HEK293T (cell line): ENCODE measurements around the gene ADTRP.

Source experiments
- CTCF ChIA-PET: fragments of 350-600 bp; formaldehyde crosslinking; extraction: SDS; loops from one replicate; lab custom pipeline; 2021; ENCODE audit warnings: antibody characterized with exemption, inconsistent platforms; lab: Yijun Ruan, JAX
- POLR2A ChIA-PET: fragments of 350-600 bp; formaldehyde crosslinking; extraction: SDS; loops from one replicate; lab custom pipeline; 2020; ENCODE audit warnings: antibody characterized with exemption, inconsistent platforms; lab: Yijun Ruan, JAX
- DNase-seq: peaks from one replicate; pipeline ENCODE4 v3.0.0; 2012; ENCODE audit warnings: mixed read lengths; ENCODE audit errors: extremely low spot score
- ARNT ChIP-seq: fragments of 450-650 bp; IDR thresholded peaks from 2 replicates; pipeline ENCODE4 v1.6.1; 2017; ENCODE audit warnings: mild to moderate bottlenecking
- BHLHE40 ChIP-seq: fragments of 450-650 bp; IDR thresholded peaks from 2 replicates; pipeline ENCODE4 v1.6.1; 2016; ENCODE audit warnings: mild to moderate bottlenecking, moderate library complexity, borderline replicate concordance
- CTBP1 ChIP-seq: fragments of 450-650 bp; IDR thresholded peaks from 2 replicates; pipeline ENCODE4 v1.6.1; 2016; ENCODE audit warnings: borderline replicate concordance
- ELF4 ChIP-seq: fragments of 450-650 bp; IDR thresholded peaks from 2 replicates; pipeline ENCODE4 v1.6.1; 2017; ENCODE audit warnings: antibody characterized with exemption
- FOXA1 ChIP-seq: fragments of 450-650 bp; IDR thresholded peaks from 2 replicates; pipeline ENCODE4 v1.6.1; 2016; ENCODE audit warnings: mild to moderate bottlenecking
- FOXK2 ChIP-seq: fragments of 450-650 bp; IDR thresholded peaks from 2 replicates; pipeline ENCODE4 v1.6.1; 2016; ENCODE audit warnings: mild to moderate bottlenecking
- FOXM1 ChIP-seq: fragments of 450-650 bp; IDR thresholded peaks from 2 replicates; pipeline ENCODE4 v1.6.1; 2017; ENCODE audit warnings: mild to moderate bottlenecking, borderline replicate concordance
- HDGF ChIP-seq: fragments of 450-650 bp; IDR thresholded peaks from 2 replicates; pipeline ENCODE4 v1.6.1; 2017; ENCODE audit warnings: antibody characterized with exemption, borderline replicate concordance
- L3MBTL2 ChIP-seq: fragments of 450-650 bp; conservative IDR thresholded peaks from 2 replicates; pipeline ENCODE4 v1.6.1; 2016; ENCODE audit warnings: mild to moderate bottlenecking
- LEF1 ChIP-seq: fragments of 450-650 bp; IDR thresholded peaks from 2 replicates; pipeline ENCODE4 v1.6.1; 2017; ENCODE audit warnings: mild to moderate bottlenecking, borderline replicate concordance
- NFRKB ChIP-seq: fragments of 450-650 bp; IDR thresholded peaks from 2 replicates; pipeline ENCODE4 v1.6.1; 2016; ENCODE audit warnings: mild to moderate bottlenecking, moderate library complexity
- SP1 ChIP-seq: fragments of 450-650 bp; IDR thresholded peaks from 2 replicates; pipeline ENCODE4 v1.6.1; 2017
- SUZ12 ChIP-seq: fragments of 450-650 bp; IDR thresholded peaks from 2 replicates; pipeline ENCODE4 v1.6.1; 2016; ENCODE audit warnings: mild to moderate bottlenecking
- TARDBP ChIP-seq: fragments of 450-650 bp; IDR thresholded peaks from 2 replicates; pipeline ENCODE4 v1.6.1; 2016
- ZNF384 ChIP-seq: fragments of 450-650 bp; IDR thresholded peaks from 2 replicates; pipeline ENCODE4 v1.6.1; 2016
- TF ChIP-seq, protein P1 (sequence below): fragments of 450-650 bp; IDR thresholded peaks from 2 replicates; pipeline ENCODE4 v1.6.1; 2016

Gene ADTRP

GRCh38 chr6:11756726-11757125, 21.9 kb downstream of the ADTRP start:
- no peak for DNase-seq
- ChIA-PET CTCF (no interaction called here), POLR2A (no interaction called here)
- no peak for TF ChIP-seq BHLHE40
- TF ChIP-seq SP1, result no peak
- TF ChIP-seq FOXM1, result no peak
- TF ChIP-seq ZNF384, result no peak
- no peak for TF ChIP-seq TARDBP
- no peak for TF ChIP-seq ELF4
- no peak for TF ChIP-seq LEF1
- TF ChIP-seq HDGF, result no peak
- TF ChIP-seq ARNT, result no peak
- TF ChIP-seq CTBP1, result no peak
- no peak for TF ChIP-seq FOXA1
- no peak for TF ChIP-seq NFRKB
- TF ChIP-seq L3MBTL2, result no peak
- no peak for TF ChIP-seq SUZ12

DNA sequence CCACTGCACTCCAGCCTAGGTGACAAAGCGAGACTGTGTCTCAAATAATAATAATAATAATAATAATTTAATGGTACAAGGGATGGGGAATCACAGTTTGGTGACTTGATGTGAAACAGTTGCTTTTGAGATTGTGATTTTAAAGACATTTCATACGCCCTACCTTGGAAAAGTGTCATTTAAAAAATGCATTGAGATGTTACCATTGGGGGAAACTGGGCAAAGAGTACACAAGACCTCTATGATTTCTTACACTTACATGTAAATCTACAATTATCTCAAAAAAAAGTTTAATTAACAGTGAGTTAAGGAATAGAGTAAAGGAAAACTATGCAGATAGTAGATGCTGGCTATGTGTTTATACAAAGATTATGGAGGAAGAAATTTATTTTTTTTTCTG, 22.3 kb downstream of the ADTRP start:
- POLR2A ChIA-PET, result no interaction called here
- no peak for TF ChIP-seq LEF1
- no peak for TF ChIP-seq FOXM1
- no peak for TF ChIP-seq BHLHE40
- DNase-seq, result no peak
- CTCF ChIA-PET, result no interaction called here

GRCh38 chr6:11755725-11756124, 22.9 kb downstream of the ADTRP start:
- POLR2A ChIA-PET, result no interaction called here
- CTCF ChIA-PET, result no interaction called here
- TF ChIP-seq SP1, result no peak
- TF ChIP-seq ELF4, result no peak
- TF ChIP-seq CTBP1, result no peak
- no peak for TF ChIP-seq FOXA1
- TF ChIP-seq ARNT, result no peak
- no peak for TF ChIP-seq SUZ12
- TF ChIP-seq HDGF, result no peak
- TF ChIP-seq FOXM1, result no peak
- no peak for TF ChIP-seq L3MBTL2
- TF ChIP-seq TARDBP, result no peak
- TF ChIP-seq LEF1, result no peak
- no peak for TF ChIP-seq BHLHE40
- TF ChIP-seq ZNF384, result no peak
- no peak for TF ChIP-seq FOXK2
- TF ChIP-seq, protein P1, sequence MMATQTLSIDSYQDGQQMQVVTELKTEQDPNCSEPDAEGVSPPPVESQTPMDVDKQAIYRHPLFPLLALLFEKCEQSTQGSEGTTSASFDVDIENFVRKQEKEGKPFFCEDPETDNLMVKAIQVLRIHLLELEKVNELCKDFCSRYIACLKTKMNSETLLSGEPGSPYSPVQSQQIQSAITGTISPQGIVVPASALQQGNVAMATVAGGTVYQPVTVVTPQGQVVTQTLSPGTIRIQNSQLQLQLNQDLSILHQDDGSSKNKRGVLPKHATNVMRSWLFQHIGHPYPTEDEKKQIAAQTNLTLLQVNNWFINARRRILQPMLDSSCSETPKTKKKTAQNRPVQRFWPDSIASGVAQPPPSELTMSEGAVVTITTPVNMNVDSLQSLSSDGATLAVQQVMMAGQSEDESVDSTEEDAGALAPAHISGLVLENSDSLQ, result no peak
- no peak for TF ChIP-seq NFRKB
- no peak for DNase-seq

DNA sequence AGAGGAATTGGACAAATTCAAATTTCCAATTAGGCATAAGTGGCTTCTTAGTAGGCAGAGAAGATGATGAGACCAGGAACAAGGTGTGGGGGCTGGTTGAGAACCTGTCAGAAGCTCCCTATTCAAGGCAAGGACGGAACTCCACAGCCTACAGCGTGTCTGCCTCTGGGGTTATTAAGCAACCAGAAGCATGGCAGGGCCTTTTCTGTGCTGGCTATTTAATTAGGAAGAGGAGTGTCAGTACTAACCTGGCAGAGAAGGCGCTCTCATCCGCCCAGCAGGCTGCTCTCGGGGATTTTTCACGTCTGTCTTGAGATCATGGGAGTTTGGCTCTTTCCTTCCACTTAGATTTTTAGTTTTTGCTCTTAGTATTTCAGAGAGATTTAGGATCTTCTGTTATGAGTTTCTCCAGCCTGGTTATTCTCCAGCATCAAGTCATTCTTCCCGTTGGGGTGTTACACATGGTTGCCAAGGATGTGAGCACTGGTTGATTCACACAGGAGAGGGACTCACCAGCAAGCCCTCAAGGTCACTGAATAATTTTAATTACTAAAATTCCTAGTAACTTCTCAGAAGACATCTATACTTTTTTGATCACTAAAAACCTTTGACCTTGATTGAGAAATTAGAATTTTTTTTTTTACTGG, 23.9 kb downstream of the ADTRP start:
- DNase-seq, result no peak
- ChIA-PET CTCF (no interaction called here), POLR2A (no interaction called here)
- TF ChIP-seq FOXA1 (no peak), HDGF (no peak)

DNA sequence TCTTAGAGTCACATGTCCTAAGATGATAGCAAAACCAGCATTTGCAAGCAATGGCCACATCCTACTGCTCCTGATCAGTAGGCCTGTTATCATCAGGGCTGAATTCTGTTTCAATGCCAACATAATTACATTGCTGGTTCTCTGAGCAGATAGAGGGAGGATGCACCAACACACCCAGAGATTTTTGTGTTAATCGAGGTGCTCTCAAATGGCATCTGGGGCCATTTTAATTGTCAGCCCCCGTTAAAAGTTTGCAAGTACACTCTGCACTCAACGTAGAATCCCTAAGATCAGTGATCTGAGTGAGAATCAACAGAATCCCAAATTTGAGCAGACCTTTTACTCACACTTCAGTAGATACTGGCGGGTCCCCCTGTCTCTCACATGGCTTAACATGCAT, 24.8 kb downstream of the ADTRP start:
- TF ChIP-seq HDGF (no peak), L3MBTL2 (no peak), BHLHE40 (no peak)
- DNase-seq, result no peak
- POLR2A ChIA-PET, result no interaction called here
- CTCF ChIA-PET, result no interaction called here

- POLR2A ChIA-PET, result no interaction called here
- CTCF ChIA-PET, result interaction anchor here (0.7 kb wide), 1 partner anchor 10 kb away, joined by 3 read pairs; no protein-coding TSS in a partner anchor
- TF ChIP-seq ELF4, result no peak
- DNase-seq, result no peak
Measured at GRCh38 chr6:11752360-11752759, 26.2 kb downstream of the ADTRP start.

DNA sequence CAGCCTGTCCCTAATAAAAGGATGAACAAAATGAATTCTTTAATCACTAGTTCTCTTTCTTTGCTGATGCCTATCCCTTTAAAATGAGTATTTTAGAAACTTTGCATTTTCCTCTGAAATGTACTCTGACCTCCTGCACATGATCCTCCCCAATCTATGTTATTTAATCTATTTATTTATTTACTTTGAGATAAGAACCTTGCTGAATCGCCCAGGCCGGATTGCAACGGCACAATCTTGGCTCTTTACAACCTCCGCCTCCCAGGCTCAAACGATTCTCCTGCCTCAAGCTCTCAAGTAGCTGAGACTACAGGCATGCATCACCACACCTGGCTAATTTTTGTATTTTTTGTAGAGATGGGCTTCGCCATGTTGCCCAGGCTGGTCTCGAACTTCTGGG, 27.9 kb downstream of the ADTRP start:
- no peak for DNase-seq
- ChIA-PET POLR2A (no interaction called here), CTCF (no interaction called here)
- TF ChIP-seq FOXK2 (no peak), HDGF (no peak), NFRKB (no peak), TARDBP (no peak), L3MBTL2 (no peak), BHLHE40 (no peak), ZNF384 (no peak), ELF4 (no peak), SP1 (no peak), ARNT (no peak), CTBP1 (no peak), LEF1 (no peak), SUZ12 (no peak), FOXA1 (no peak), FOXM1 (no peak)
- TF ChIP-seq, protein P1, result no peak
